Lung (tissue), 13 donors: ENCODE measurements around the gene RABGAP1L. TPM values are rescaled to one million over a fixed set of nuclear protein-coding genes. Genes with fewer than 3 reads are reported as not detected.
"Not testable (repeated sequence)": the region's sequence is repeated elsewhere in the genome, so short reads cannot be mapped to it uniquely, and the experiment has no call there.

Experiments
- ATAC-seq: fragments of 200-7000 bp; cut with Tn5 transposase; one replicate; pipeline ENCODE4 v1.9.1; 2020; ENCODE audit warnings: moderate number of reproducible peaks; ENCODE audit not compliant: insufficient read depth, low FRiP score
- DNase-seq, 3 donors: peaks; one replicate each; pipeline ENCODE4 v3.0.0-alpha.2; 2013 to 2017
- H3K27ac ChIP-seq, 2 donors: one replicate each; pipeline ENCODE4 v1.5.1; 2013; ENCODE audit warnings: mild to moderate bottlenecking in 2 of 2, moderate library complexity in 2 of 2, control low read depth in 1 of 2, inconsistent platforms in 1 of 2, low read depth in 1 of 2, low read length in 1 of 2
- H3K27me3 ChIP-seq, 3 donors: one replicate each; pipeline ENCODE4 v1.5.1; 2013; ENCODE audit warnings: low read length in 2 of 3; ENCODE audit not compliant: control insufficient read depth in 3 of 3, insufficient read depth in 3 of 3
- H3K36me3 ChIP-seq, 4 donors: one replicate each; pipeline ENCODE4 v1.5.1; 2013; ENCODE audit warnings: low read length in 4 of 4, mild to moderate bottlenecking in 1 of 4, moderate library complexity in 1 of 4; ENCODE audit not compliant: control insufficient read depth in 4 of 4, insufficient read depth in 4 of 4
- H3K4me1 ChIP-seq, 5 donors: one replicate each; pipeline ENCODE4 v1.5.1; 2013; ENCODE audit warnings: low read length in 5 of 5, mild to moderate bottlenecking in 2 of 5, moderate library complexity in 1 of 5; ENCODE audit not compliant: control insufficient read depth in 5 of 5, insufficient read depth in 5 of 5
- H3K4me3 ChIP-seq: one replicate; pipeline ENCODE4 v1.5.1; 2013; ENCODE audit warnings: mild to moderate bottlenecking, control low read depth, moderate library complexity
- H3K9ac ChIP-seq, 2 donors: one replicate each; pipeline ENCODE4 v1.5.1; 2013; ENCODE audit warnings: low read length in 2 of 2, control low read depth in 1 of 2; ENCODE audit not compliant: insufficient read depth in 1 of 2
- H3K9me3 ChIP-seq, 4 donors: one replicate each; pipeline ENCODE4 v1.5.1; 2013; ENCODE audit warnings: low read length in 3 of 4, mild to moderate bottlenecking in 1 of 4, moderate library complexity in 1 of 4; ENCODE audit not compliant: control insufficient read depth in 4 of 4, insufficient read depth in 3 of 4
- WGBS, 2 donors: extraction: QIAGEN DNeasy Blood & Tissue Kit; methylation state at CpG; one replicate each; pipeline ENCODE4 v1.1.7; 2013; 5-methylcytosine and 5-hydroxymethylcytosine counted together
- polyA plus RNA-seq, 2 donors: library from polyadenylated mRNA; stranded (reverse); fragments of 200-250 nt; gene quantifications; one replicate each; pipeline ENCODE4 v1.2.1, GENCODE V29; 2013
- small RNA-seq: library from RNA; depleted of rRNA; stranded (forward); fragments of <200 nt; gene quantifications from one replicate; pipeline ENCODE3, GENCODE V24; 2014; ENCODE audit warnings: low replicate concordance
- total RNA-seq, 2 donors: library from RNA; depleted of rRNA in 1 of 2; stranded (reverse); fragments of >200 nt in 1 of 2; gene quantifications; one replicate each; pipeline ENCODE4 v1.2.1, GENCODE V29; 2014 to 2021
- TF ChIP-seq, protein P1 (sequence below): IDR thresholded peaks from 2 replicates; pipeline ENCODE4 v1.5.1; 2012; ENCODE audit warnings: mild to moderate bottlenecking; ENCODE audit errors: control extremely low read depth, extremely low read depth
- donor health status: control.
- donor health status: control.
- donor health status: Bipolar disorder and iron deficiency.
- donor health status: healthy.
- donor health status: DM: yes; HTN: yes; CAD: no.

RABGAP1L gene
- total and polyA plus RNA-seq, 4 donors = 16.0 to 123 (median 44.5) TPM

DNA sequence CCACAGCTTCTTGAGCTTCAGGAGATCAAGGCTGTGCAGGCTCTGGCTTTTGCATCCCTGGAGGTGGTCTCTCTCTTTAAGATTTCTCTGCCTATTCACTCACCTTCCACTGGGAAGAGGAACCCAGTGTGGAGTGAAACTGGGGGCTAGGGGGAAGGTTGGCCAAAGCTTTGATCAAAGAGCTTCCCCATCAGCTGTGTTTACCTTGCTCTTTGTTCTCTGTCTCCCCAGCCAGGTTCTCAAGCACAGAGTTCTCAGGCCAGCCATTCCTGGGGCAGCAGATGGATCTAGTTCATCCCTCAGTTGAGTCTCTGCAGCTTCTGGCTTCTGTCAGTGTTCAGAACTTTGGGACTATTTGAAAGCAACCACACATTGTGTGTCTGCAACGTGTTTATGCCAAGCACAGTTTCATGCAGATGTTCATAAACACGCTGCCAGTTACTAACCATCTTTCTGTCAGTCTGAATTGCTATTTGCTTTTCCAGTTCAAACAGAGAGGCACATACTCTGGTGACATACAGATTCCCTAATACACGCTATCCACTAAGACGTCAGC, 881.1 kb downstream of the RABGAP1L start:
- Histone ChIP-seq H3K4me1 (peaks cover 0 to 10% (median 0%) of the 10 kb centered on the region in 5 donors), H3K9me3 (no peaks in the 10 kb centered on the region), H3K4me3 (no peak overlapping the region), H3K27ac (no peak overlapping the region), H3K9ac (no peak overlapping the region), H3K36me3 (no peaks in the 10 kb centered on the region), H3K27me3 (no peaks in the 10 kb centered on the region)
- TF ChIP-seq, protein P1, sequence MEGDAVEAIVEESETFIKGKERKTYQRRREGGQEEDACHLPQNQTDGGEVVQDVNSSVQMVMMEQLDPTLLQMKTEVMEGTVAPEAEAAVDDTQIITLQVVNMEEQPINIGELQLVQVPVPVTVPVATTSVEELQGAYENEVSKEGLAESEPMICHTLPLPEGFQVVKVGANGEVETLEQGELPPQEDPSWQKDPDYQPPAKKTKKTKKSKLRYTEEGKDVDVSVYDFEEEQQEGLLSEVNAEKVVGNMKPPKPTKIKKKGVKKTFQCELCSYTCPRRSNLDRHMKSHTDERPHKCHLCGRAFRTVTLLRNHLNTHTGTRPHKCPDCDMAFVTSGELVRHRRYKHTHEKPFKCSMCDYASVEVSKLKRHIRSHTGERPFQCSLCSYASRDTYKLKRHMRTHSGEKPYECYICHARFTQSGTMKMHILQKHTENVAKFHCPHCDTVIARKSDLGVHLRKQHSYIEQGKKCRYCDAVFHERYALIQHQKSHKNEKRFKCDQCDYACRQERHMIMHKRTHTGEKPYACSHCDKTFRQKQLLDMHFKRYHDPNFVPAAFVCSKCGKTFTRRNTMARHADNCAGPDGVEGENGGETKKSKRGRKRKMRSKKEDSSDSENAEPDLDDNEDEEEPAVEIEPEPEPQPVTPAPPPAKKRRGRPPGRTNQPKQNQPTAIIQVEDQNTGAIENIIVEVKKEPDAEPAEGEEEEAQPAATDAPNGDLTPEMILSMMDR = no peak
- WGBS, 2 donors = 68 to 73% methylated on average over 4 of the region's 4 CpGs
- DNase-seq = no peak
- ATAC-seq = no peak

DNA sequence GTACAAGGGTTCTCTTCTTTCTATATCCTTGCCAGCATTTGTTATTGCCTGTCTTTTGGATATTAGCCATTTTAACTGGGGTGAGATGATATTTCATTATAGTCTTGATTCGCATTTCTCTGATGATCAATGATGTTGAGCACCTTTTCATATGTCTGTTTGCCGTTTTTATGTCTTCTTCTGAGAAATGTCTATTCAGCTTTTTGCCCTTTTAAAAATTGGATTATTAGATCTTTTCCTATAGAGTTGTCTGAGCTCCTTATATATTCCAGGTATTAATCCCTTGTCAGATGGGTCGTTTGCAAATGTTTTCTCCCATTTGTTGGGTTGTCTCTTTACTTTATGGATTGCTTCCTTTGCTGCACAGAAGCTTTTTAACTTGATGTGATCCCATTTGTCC, 883.3 kb downstream of the RABGAP1L start:
- Histone ChIP-seq H3K27ac (no peak overlapping the region), H3K4me1 (peaks cover 0 to 10% (median 0%) of the 10 kb centered on the region in 5 donors), H3K4me3 (no peak overlapping the region), H3K36me3 (no peaks in the 10 kb centered on the region), H3K9me3 (no peaks in the 10 kb centered on the region), H3K9ac (no peak overlapping the region), H3K27me3 (no peaks in the 10 kb centered on the region)
- DNase-seq (no peak), ATAC-seq (no peak)
- whole genome bisulfite sequencing, 2 donors = 73% methylated on average over 3 of the region's 3 CpGs
- TF ChIP-seq, protein P1 = no peak

DNA sequence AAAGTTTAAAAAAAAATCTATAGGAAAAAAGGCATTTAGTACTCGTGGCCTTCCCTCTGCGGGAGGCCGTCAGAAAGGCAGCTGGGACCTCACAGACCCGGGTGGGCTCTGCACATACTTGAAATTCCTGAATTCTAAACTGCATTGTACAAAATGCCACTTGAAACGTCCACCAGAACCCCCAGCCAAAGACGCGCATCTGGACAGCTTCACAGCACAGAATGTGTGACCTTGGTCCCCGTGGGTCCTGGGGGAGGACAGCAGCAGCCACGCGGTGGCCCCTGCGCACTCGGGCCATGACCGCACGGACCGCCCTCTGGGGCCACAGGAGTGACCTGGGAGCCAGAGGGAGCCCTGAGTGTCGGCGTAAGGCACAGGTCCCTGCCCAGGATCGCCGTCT, 884.5 kb downstream of the RABGAP1L start:
- DNase-seq = peak; percentile 59 to 78 (median 77)
- WGBS, 2 donors = 67 to 69% methylated on average over 19 of the region's 19 CpGs

DNA sequence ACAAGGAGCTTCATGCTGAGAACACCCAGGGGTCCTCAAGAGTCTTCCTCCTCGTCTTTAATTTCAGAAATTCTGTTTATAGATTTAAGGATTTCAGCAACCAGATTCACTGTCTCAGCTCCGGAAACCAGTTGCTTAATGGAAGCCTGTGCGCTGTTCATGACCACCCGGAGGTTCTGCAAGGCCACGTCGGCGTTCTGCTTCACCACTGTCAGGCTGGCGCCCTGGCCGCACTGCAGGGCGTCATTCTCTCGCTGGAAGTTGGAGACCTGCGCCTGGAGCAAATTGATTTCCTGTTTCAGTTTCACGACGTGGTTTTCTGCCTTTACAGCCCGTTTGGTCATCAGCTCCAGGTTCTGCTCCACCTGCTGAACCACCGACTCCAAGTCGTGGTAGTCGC, 885.3 kb downstream of the RABGAP1L start:
- H3K4me1 ChIP-seq = peaks cover 0 to 10% (median 0%) of the 10 kb centered on the region in 5 donors
- not testable (repeated sequence) for H3K9me3 ChIP-seq, H3K27ac ChIP-seq, H3K4me3 ChIP-seq, ATAC-seq, H3K36me3 ChIP-seq, DNase-seq, H3K27me3 ChIP-seq, H3K9ac ChIP-seq
- WGBS, 2 donors = 86 to 89% methylated on average over 18 of the region's 18 CpGs

More for the DNA sequence above, 884.5 kb downstream of the RABGAP1L start:
- H3K27me3 ChIP-seq = no peaks in the 10 kb centered on the region
- H3K9me3 ChIP-seq = no peaks in the 10 kb centered on the region
- H3K4me1 ChIP-seq = peaks cover 0 to 10% (median 0%) of the 10 kb centered on the region in 5 donors
- H3K36me3 ChIP-seq = no peaks in the 10 kb centered on the region
- H3K27ac ChIP-seq = no peak overlapping the region
- H3K4me3 ChIP-seq = no peak overlapping the region
- TF ChIP-seq, protein P1 = no peak
- no peak for ATAC-seq
- no peak overlapping the region for H3K9ac ChIP-seq

Small RNA genes within 50 kb of the gene (small RNA-seq; reads per million reads assigned to genes)
- gene BANF1P4 = not detected
- gene RF00019 = not detected
- not detected for gene RNU6-307P

Other genes starting within 250 kb of the RABGAP1L start
- under 1 TPM in 1 of 2 donors, not detected in 1; 0.61 TPM for gene SERPINC1, start 242.2 kb upstream of the RABGAP1L start, total RNA-seq
- gene SERPINC1, start 242.2 kb upstream of the RABGAP1L start, polyA plus RNA-seq = under 1 TPM; 0.08 to 0.17 TPM
- gene RC3H1, start 137.2 kb upstream of the RABGAP1L start, total RNA-seq = 10 to 100 TPM; 29.2 to 51.5 TPM
- 1 to 10 TPM; 3.8 to 5.1 TPM for gene RC3H1, start 137.2 kb upstream of the RABGAP1L start, polyA plus RNA-seq